Endometrium (tissue), 2 donors: ENCODE data around the gene SOX18.
"Not testable (repeated sequence)": the region's sequence is repeated elsewhere in the genome, so short reads cannot be mapped to it uniquely, and the experiment has no call there.

Source experiments
- FAIRE-seq: peaks from 2 replicates; lab custom pipeline; 2012; peaks lifted over from hg19 to GRCh38; lab: Jason Lieb, UNC
- donor health status: control.
- donor health status: control.

The SOX18 gene

DNA sequence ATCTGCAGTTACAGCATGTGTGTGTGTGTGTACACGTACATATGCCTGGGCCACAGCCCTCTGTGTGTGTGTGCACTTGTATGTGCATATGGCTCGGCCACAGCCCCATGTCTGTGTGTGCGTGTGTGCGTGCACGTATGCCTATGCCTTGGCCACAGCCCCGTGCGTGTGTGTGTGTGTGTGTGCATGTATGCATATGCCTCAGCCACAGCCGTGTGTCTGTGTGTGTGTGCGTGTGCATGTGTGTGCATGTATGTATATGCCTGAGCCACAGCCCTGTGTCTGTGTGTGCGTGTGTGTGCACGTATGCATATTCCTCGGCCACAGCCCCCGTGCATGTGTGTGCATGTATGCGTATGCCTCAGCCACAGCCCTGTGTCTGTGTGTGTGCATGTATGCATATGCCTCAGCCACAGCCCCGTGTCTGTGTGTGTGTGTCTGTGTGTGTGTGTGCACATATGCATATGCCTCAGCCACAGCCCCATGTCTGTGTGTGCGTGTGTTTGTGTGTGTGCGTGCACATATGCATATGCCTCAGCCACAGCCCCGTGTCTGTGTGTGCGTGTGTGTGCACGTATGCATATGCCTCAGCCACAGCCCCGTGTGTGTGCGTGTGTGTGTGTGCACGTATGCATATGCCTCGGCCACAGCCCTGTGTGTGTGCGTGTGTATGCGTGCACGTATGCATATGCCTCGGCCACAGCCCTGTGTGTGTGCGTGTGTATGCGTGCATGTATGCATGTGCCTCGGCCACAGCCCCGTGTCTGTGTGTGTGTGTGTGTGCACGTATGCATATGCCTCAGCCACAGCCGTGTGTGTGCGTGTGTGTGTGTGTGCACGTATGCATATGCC lies 28.1 kb downstream of the SOX18 start:
- FAIRE-seq = no peak

DNA sequence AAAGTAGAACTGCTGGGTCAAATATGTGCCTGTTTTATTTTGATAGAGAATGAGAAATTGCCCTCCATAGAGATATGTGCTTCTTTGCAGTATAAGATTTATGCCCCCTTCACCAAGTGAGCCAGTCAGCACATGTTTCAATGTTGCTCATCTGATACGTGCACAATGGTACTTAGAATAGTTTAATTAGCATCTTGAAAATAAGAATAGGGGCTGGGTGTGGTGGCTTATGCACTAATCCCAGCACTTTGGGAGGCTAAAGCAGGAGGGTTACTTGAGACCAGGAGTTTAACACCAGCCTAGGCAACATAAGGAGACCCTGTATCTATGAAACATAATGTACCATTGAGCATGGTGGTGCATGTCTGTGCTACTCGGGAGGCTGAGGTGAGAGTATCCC lies 33.8 kb downstream of the SOX18 start:
- FAIRE-seq = no peak

DNA sequence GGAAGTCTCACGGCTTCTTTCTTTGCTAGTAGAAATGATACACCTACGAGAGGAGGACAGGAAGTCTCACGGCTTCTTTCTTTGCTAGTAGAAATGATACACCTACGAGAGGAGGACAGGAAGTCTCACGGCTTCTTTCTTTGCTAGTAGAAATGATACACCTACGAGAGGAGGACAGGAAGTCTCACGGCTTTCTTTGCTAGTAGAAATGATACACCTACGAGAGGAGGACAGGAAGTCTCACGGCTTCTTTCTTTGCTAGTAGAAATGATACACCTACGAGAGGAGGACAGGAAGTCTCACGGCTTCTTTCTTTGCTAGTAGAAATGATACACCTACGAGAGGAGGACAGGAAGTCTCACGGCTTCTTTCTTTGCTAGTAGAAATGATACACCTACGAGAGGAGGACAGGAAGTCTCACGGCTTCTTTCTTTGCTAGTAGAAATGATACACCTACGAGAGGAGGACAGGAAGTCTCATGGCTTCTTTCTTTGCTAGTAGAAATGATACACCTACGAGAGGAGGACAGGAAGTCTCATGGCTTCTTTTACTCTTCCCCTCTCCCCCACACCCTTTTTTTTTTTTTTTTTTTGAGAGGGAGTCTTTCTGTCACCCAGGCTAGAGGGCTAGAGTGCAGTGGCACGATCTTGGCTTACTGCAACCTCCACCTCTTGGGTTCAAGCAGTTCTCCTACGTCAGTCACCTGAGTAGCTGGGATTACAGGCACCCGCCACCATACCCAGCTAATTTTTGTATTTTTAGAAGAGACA lies 36.9 kb downstream of the SOX18 start:
- not testable (repeated sequence) for FAIRE-seq

DNA sequence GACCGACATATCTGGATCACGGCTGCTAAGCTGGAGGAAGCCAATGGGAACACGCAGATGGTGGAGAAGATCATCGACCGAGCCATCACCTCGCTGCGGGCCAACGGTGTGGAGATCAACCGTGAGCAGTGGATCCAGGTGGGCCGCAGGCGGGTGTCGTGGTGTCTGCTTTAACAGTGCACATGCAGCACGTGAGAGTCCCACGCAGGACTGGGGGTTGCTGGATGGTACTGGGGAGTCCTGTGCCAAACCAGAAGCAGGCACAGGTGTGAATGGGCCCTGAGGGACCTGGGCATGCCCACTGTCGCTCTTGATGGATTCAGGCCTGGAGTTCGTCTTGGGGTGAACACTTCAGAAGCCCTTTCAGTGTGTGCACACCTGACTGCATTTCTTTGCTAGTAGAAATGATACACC lies 38.1 kb downstream of the SOX18 start:
- no peak for FAIRE-seq

DNA sequence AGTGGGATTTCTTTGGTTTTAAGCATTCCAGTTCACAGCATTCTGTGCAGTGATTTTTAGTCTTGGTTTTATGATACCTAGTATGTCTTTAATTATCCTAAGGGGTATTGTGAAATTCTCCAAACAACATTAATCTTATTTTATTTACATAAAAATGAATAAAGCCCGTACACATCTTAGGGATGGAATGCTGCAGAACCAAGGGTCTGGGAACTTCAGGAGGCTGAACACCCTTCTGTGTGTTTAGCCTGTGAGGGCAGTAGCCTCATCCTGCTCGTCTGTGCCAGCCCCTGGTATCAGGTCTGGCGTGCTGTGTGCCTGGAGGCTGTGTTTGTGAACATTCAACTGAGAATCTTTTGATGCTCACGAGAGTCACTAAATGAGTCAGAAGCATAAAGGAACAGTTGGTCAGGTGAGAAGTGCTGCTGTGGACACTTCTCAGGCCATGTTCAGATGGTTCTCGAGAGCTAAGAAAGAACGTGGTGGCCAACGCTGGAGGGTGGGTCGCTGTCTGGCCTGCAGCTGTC lies 38.7 kb downstream of the SOX18 start:
- FAIRE-seq = peak; percentile 41

DNA sequence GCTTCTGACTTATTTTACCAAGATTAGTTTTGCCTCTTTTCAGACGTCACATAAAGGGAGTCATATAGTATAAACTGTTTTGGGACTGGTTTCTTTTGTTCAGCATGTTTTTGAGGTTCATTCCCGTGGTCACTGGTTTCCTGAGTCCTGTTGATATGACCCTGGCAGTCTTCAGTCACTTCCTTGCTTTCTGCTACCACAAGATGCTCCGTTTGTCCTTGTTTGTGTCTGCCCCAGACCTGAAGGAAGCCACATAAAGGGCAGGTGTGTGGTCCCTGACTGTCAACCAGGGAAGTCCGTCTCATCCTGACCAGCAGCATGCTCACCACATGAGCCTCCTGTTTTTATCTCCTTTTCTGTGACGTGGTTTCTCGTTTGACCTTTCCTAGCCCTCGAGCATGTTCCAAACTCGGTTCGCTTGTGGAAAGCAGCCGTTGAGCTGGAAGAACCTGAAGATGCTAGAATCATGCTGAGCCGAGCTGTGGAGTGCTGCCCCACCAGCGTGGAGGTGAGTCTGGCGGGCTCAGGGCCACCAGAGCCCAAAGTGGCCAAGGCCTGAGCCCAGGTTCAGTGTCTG lies 39.5 kb downstream of the SOX18 start:
- no peak for FAIRE-seq

DNA sequence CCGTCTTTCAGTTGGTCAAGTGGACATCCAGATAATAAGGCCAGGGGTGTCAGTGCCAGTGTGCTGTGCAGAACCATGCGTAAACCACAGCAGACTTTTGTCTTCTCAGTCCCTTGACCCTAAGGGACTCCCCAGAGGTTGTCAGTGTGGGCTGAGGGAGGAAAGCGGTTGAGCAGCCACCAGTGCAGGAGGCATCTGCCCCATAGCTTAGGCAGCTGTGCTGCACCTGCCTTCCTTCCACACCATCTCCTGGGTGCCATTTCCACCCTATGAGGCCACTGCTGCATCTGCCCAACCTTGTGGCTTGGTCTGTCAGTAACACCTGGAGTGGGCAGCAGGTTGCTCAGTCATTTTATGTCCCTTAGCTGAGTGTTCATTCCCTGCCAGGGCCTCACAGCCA lies 42.5 kb downstream of the SOX18 start:
- no peak for FAIRE-seq

DNA sequence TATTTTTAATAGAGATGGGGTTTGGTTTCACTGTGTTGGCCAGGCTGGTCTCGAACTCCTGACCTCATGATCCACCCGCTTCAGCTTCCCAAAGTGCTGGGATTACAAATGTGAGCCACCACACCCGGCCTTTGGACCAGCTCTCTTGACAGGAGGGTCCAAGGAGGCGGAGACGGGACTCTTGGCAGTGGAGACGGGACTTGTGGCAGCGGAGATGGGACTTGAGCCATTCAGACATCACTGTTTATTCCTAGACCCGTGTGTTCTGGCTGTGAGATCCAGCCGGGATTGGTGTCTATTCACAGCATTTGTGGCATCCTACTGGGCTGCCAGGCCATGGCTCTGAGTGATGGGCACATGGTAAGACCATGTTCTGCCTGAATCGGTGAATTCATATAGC lies 42.9 kb downstream of the SOX18 start:
- no peak for FAIRE-seq

DNA sequence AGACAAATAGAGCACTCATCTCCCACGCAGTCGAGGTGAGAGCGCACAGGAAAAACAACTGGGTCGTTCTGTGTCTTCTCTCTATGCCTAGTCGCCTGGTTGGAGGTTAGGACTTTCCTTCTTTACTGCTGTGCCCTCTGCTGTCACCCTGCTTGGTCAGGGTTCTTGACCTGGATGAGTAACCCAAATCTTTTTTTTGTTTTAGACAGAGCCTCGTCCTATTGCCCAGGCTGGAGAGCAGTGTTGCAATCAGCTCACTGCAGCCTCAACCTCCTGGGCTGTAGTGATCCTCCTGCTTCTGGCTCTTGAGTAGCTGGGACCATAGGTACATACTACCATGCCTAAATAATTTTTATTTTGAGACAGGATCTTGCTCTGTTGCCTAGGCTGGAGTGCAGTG lies 44.0 kb downstream of the SOX18 start:
- FAIRE-seq = no peak

DNA sequence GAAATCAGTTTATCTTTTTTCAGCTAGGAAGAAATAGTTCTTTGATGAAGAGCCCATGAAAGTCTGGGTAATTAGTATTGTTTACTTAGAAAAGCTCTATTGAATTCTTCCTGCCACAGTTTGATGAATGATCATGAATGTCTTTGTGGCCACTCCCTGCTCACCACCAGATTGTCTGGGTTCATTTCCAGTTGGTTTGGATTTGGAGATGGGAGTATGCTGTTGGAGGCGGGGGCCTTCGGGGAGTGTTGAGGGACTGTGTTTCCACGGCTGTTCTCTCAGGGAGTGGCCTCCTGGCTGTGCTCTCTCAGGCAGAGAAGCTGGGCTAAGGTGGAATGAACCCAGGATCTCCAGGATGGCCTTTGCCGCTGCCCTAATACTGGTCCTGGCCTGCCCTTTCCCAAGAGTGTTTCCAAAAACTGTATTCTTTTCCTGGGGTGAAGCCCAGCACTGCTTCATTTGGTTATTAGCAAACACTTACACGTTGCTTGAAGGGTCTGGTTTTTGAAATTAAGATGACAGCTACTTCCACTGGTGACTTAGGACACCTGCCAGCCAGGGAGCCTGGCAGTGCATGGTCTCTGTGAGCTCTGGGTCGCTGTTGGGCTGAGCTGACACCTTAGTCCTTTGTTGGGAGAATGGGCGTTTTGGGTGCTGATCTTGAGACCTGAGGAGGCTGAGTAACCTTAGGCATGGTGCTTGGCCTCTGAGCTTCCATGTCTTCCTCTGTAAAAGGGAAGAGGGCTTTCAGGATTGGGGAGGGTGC lies 45.3 kb downstream of the SOX18 start:
- FAIRE-seq = no peak

DNA sequence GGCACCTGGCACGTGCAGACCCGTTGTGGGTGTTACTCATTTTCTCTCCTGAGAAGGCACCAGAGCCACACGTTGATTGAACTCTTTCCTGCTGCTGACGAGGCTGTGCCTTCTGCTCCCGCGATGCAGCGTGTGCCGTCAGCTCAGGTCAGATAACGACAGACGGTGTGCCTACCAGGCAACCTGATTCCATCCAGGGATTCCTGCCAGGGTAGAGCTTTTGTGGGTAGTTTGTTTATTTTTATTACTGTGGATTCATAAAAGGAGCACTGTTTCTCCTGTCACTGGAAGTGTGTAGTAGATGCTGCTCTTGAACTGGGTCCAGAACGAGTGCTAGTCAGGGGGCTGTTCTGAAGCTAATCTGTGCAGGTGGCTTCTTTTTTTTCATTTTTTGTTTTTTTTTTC lies 47.8 kb downstream of the SOX18 start:
- no peak for FAIRE-seq

DNA sequence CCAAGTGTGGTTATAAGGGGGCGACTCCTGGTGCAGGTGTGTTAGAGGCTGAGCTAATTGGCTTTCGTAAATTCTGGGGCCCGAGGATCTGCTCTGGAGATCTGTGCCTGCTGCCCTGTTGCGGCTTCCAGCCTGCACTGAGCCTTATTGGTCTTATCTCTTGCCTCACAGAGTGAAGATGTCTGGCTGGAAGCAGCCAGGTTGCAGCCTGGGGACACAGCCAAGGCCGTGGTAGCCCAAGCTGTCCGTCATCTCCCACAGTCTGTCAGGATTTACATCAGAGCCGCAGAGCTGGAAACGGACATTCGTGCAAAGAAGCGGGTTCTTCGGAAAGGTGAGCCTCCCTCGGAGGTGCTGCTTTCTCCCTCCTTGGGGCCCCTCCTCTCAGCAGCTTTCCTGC lies 48.5 kb downstream of the SOX18 start:
- FAIRE-seq = no peak
